Subcutaneous adipose tissue (tissue), 4 donors: ENCODE data around the gene NCOA5. TPM values are rescaled to one million over a fixed set of nuclear protein-coding genes. Genes with fewer than 3 reads are reported as not detected.

ENCODE experiments used
- CTCF ChIP-seq: fragments of 450-650 bp; IDR thresholded peaks from one replicate; pipeline ENCODE4 v1.5.1; 2016; ENCODE audit warnings: low read depth, mild to moderate bottlenecking, control low read depth, antibody characterized with exemption, moderate library complexity
- total RNA-seq, 4 donors: library from RNA; depleted of rRNA; stranded (reverse); fragments of >200 nt; gene quantifications; one replicate each; pipeline ENCODE4 v1.1.0, GENCODE V29; 2016

The NCOA5 gene
- total RNA-seq, 4 donors from 2014 or later, result 23.3 to 26.9 (median 26.3) TPM

DNA sequence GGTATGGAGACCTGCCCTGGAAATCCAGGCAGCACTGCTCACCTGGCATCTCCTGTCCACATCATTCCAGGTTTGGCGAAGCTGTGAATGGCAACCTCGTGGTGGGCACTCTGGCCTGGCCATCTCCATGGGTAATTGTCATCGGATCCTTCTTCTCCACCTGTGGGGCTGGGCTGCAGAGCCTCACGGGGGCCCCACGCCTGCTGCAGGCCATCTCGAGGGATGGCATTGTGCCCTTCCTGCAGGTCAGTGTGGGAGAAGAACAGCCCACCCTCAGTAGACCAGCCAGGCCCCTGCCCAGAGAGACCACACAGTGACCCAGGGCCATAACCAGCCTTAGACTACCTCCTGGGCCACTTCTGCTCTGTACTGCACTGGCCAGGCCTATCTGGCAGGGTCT lies 44.9 kb downstream of the NCOA5 start:
- TF ChIP-seq CTCF, result no peak

DNA sequence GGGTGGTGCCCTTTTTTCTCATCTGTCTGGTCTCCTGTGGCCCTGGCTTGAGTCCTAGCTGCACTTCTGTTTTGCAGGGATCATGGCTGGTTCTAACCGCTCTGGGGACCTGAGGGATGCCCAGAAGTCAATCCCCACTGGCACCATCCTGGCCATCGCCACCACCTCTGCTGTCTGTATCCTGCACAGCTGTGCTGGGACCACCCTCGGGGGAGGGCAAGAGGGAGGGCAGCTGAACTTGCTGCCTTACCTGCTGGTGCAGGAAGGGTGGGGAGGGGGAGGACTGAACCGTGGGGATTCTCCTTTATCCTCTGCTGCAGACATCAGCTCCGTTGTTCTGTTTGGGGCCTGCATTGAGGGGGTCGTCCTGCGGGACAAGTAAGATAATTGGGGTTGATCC lies 46.2 kb downstream of the NCOA5 start:
- TF ChIP-seq CTCF, result no peak

GRCh38 chr20:46040902-46041535 lies 48.7 kb downstream of the NCOA5 start:
- no peak for TF ChIP-seq CTCF

DNA sequence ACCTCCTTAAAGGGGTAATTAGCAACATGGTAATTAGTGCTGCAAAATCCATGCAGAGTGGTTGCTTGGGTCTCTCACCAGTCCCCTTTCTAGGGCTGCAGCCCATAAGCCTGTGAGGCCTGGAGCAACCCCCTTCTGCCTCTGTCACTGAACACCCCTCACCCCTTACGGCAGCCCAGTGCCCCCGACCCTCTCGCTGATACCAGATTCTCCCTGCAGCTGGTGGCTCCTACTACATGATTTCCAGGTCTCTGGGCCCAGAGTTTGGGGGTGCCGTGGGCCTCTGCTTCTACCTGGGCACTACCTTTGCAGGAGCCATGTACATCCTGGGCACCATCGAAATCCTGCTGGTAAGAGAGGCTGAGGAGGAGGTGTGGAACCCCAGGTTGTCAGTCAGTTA lies 52.7 kb downstream of the NCOA5 start:
- no peak for TF ChIP-seq CTCF

DNA sequence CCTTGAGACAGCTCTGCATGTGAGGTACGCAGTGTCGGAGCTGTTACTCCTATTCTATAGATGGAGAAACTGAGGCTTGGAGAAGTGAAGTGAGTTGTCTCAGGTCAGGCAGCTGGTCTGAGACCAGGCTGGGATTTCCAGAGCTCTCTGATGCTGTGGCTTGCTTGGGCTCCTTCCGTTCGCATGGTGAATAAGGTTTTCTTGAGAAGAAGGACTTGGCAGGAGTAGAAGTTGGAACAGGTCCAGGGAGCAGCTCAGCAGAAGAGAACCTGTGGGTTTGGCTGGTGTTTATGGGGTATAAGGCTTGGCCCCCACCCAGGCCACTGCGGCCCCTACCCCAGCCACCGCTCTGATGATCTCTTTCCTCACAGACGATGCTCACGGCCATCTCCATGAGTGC lies 53.4 kb downstream of the NCOA5 start:
- TF ChIP-seq CTCF, result no peak

DNA sequence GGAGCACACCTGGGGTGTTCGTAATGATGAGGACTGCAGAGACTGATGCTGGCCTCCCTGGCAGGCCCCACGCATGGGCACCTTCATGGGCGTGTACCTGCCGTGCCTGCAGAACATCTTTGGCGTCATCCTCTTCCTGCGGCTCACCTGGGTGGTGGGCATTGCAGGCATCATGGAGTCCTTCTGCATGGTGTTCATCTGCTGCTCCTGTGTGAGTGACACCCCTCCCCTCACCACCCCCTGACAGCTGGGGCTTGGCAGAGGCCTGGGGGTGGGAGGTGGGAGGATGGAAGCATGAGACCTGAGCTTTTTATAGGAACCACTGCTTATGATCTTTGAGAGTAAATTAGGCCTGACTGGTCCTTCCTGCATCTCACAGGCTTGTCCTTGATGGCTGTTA lies 54.0 kb downstream of the NCOA5 start:
- no peak for TF ChIP-seq CTCF

GRCh38 chr20:46035253-46035652 lies 54.5 kb downstream of the NCOA5 start:
- TF ChIP-seq CTCF, result no peak
